Stimulated activated CD8-positive, alpha-beta memory T cell treated with anti-CD3 and anti-CD28 coated beads, Interleukin-12 subunit alpha, Interleukin-12 subunit beta, amount 100 ng/mL, for 1 hour (primary cell): ENCODE results near the gene TGM6.

Experiments
- DNase-seq: peaks from one replicate; pipeline ENCODE4 v3.0.0-alpha.2; 2020; ENCODE audit warnings: low read depth

Gene TGM6

DNA sequence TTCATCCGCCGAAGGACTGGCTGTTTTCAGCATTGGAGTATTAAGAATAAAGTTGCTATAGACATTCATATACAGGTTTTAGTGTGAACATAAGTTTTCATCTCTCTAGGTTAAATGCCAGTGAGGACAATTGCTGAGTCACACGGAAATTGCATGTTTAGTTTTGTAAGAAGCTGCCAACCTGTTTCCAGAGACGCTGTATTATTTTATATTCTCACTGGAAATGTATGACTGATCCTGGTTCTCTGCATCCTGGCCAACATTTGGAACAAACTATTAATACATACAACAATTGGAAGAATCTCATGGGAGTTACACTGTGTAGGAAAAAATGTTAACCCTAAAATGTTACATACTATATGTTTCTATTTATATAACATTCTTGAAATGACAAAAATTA is 16.7 kb upstream of the TGM6 start:
- no peak for DNase-seq

DNA sequence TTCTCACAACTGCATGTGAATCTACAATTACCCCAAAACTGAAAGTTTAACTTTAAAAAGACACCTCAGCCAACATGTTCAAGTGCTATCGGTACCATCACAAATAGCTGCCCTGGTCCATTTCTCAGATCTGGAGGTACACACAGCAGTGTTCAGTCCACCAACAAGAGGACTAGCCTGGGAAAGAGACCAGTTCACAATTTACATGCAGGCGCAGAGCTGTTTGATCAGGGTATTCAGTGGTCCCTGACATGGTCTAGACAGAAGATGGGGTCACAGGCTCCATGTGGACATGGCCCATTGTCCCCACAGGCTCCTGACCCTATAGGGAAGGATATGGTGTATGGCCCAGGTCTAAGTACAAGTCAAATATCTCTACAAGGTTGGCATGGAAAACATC is 15.6 kb upstream of the TGM6 start:
- DNase-seq: no peak

DNA sequence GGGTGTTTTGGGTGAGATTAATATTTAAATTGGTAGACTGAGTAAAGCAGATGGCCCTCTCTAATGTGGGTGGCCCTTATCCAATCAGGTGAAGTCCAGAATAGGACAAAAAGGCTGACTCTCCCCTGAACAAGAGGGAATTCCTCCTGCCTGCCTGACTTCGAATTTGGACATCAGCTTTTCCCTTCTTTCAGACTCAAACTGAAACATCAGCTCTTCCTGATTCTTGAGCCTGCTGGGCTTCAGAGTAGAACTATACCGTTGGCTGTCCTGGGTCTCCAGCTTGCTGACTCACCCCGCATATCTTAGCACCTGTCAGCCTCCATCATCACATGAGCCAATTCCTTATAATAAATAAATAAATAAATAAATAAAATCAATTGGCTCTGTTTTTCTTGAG is 15.0 kb upstream of the TGM6 start:
- no peak for DNase-seq

DNA sequence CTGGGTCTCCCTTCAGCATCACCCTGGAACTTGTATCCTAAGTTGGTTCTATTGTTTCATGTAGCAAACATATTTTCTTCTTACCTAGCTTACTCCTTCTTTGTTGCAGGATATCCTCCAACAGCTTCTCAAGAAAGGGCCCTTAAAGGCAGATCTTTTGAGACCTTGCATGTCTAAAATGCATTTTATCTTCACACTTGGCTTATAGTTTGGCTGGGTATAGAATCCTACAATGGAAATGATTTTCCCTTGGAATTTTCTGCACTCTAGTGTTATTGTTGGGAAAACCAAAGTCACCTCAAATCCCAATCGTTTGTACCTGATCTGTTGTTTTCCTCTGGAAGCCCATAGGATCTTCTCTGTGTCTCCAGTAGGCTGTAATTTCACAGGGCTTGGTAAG is 12.1 kb upstream of the TGM6 start:
- no peak for DNase-seq

DNA sequence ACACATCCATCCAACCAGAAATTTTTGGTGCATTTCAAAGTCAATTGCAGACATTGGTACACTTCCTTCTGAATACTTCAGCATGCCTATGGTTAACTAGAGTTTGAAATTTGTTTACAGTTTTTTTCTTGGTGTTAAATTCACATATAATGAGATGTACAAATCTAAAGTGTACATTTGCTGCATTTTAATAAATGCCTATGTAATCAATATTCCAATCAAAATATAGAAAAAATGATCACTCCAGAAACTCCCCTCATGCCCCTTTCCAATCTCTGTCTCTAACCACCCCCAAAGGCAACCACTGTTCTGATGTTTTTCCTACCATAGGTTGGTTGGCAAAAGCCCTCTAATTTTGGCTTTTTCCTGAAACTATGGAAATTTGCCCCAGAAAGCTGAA is 7.6 kb upstream of the TGM6 start:
- no peak for DNase-seq

DNA sequence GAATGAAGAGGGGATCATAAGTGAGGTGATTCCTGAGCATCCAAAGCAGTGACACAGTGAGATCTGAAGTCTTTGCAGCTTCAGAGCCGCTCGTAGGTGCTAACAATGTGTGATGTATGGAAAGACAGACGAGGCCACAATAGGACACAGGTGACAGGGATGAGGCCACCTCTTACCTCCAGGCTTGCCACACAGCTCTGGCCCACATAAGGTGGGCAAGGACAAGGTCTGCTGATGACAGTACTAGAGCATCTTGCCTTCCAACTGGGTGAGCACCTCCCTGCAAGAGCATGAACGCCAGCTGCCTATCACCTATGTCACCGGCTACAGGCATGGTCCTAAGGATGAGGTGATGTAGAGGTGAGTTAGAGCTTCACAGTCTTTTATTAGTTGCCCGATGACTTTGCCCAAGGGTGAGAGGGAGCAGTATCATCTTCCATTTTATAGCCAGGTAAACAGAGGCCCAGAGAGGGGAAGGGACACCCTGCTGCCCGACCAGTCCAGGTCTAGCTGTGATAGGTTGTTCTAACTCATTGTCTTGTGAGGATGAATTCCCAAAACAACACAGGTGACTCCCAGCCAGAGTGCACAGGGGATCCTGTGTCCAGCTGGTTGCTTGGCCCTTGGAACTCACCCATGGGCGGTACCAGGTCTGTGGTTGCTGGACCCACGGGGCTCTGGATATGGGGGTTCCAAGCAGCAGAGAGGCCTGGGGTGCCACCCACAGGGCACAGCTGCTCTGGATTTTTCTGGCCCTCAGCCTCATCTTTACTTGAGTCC is 6.2 kb upstream of the TGM6 start:
- no peak for DNase-seq

DNA sequence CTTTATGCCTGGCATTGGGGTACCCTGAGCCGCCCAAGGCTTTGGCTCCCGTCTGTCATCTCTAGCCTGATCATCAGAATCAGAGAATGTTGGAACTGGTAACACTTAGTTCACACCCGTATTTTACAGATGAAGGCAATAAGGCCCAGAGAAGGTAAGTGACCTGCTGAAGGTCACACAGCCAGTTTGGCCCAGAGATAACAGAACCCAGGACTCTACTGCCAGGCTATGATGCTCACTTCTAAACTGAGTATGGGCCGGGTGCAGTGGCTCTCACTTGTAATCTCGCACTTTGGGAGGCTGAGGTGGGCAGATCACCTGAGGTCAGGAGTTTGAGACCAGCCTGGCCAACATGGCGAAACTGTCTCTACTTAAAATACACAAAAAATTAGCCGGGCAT is 1.8 kb upstream of the TGM6 start:
- DNase-seq: no peak

DNA sequence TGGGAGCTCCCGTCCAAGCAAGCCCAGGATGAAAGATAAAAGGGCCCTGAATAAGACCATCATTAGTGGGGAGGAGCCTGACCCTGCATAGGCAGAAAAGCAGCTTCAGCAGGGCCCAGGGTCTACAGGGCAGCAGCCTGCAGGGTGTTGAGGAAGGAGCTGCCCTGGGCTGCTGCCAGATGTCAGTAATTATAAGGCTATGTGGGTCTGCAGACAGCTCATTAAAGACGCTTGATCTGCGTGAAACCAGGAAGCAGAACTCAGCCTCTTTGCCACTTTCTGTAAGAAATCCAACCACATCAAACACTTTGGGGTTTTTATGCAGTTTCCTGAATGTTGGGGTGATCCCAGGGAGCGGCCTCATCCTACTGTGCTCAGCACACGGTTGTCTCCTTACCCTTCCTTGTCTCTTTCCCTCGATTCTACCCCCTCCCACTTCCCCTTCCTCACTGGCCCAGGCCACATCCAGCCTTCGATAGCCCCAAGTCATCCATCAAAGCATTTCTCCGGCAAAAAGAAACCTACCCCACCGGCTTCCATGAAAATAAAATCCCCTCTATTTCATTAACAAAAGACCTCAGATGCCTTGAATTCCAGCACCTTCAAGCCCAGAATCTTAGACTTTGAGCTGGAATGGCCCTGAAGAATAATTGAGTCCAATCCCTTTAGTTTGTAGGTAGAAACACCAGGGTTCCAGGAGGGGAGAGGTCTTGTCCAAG is 1.0 kb upstream of the TGM6 start:
- DNase-seq: no peak

DNA sequence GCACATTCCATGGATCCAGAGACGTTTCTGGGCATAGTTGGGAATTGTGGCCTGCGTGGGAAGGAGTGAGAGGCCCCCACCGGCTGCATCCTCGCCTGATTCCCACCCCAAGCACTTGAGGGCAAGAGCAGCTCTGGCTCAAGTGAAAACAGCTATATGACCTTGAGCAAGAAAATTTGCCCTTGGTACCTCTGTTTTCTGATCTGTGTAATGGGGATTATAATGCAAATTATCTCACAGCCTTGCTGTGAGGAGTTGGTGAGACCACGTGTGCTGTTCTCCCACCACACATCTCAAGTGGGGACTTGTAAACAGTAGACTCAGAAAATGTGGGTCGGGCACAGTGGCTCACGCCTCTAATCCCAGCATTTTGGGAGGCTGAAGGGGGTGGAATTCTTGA is 602 bp downstream of the TGM6 start:
- DNase-seq: no peak

DNA sequence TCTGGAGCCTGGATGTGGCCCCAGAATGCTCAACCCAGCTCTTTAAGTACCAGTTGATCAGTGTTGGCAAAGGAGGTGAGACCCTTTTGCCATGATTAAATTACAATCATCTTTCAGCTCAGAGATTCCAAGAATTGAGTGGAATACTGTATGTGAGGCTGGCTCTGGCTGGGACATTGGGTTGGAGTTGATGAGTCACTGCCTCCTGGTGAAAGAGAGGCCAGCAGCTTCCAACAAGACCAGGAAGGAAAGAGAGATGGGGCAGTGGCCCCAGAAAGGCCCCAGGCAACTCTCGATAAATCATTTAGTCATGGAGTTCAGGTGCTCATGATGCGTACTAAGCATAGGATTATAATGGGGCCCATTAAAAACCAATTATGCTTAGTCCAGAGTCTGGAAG is 2.1 kb downstream of the TGM6 start:
- no peak for DNase-seq

DNA sequence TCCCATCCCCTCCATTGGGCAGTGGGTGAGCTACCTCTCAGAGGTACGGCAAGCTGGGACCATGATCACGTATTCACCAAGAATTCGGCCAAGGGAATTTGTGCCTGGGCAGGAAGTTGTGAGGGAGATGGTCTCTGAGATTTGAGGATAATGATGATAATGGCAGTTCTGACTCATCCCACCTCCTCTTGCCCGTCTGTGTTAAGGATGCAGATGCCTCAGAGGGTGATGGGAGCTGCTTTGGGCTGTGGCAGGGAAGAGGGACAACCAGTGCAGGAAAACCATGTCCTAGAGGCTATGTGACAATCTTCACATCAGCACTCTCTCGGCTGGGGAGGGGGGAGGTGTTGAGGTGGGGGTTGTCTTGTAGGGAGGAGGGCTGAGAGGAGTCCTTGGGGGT is 4.3 kb downstream of the TGM6 start:
- no peak for DNase-seq

DNA sequence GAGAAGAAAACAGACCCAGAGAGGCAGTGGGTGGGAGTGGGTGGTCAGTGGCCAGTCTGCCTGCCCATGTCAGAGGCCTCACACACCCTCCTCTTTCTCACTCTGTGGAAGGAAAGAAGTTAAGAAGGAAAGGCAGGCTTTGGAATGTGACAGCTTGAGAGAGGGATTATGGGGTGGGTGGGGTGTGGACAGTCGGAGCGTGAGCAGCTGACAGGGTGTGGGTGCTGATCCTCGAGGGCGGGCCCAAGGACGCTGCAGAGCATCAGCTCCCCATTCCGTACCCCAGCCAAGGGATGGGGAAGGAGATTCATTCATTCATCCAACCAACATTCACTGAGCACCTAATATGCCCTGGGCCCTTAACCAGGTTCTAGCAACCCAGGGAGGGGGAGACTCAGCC is 4.8 kb downstream of the TGM6 start:
- DNase-seq: no peak

DNA sequence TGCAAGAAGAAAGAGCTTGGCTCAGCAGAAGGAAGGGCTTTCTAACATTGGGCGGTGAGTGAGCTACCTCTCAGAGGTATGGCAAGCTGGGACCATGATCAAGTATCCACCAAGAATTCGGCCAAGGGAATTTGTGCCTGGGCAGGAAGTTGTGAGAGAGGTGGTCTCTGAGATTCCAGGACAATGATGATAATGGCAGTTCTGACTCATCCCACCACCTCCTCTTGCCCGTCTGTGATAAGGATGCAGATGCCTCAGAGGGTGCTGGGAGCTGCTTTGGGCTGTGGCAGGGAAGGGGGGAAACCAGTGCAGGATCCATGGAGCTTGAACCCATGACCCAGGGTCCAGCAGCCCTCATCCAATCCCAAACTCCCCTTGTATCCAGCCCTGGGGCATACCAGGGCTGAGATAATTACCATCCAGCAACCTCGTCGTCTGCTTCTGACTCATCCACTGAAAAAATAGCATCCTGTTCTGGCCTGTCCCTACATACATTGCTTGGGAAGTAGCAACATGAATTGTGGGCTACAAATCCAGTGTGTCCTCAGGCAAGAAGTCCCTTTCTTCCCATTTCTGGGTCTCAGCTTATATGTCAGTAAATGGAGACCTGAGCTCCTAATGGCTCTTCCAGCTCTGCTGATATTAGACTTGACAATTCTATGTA is 5.9 kb downstream of the TGM6 start:
- no peak for DNase-seq

DNA sequence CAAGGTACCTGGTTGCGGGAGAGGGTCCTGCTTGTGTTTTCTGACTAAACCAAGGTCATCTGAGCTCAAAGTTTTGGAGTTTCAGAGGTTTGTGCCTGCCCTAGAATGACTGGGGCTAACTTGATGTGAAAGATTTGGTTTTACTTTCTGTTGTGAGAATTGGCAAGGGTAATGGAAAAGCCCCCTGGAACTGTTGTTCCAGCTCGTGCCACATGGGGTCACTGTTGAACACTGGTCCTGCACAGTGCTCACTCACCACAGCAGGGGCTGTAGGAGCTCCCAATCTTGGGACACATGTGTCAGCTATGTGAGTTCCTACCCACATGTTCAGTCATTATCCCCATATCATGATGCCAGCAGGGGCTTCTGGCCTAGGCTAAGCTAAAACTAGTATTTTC is 6.5 kb downstream of the TGM6 start:
- DNase-seq: no peak

DNA sequence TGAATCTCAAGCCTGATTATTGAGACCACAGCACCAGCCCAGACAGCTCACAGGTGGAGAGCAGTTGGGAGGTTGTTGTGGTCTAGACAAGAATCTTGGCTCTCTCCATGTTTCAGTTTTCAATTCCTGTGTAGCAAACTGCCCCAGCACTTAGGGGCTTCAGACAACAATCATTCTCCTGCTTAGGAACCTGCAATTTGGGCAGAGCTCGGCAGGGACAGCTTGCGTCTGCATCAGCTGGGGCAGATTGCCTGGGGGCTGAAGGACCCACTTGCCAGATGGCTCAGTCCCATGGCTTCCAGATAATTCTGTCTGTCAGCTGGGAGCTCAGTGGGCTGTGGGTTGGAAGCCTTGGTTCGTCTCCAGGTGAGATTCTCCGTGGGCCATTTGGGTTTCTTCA is 6.9 kb downstream of the TGM6 start:
- DNase-seq: no peak

DNA sequence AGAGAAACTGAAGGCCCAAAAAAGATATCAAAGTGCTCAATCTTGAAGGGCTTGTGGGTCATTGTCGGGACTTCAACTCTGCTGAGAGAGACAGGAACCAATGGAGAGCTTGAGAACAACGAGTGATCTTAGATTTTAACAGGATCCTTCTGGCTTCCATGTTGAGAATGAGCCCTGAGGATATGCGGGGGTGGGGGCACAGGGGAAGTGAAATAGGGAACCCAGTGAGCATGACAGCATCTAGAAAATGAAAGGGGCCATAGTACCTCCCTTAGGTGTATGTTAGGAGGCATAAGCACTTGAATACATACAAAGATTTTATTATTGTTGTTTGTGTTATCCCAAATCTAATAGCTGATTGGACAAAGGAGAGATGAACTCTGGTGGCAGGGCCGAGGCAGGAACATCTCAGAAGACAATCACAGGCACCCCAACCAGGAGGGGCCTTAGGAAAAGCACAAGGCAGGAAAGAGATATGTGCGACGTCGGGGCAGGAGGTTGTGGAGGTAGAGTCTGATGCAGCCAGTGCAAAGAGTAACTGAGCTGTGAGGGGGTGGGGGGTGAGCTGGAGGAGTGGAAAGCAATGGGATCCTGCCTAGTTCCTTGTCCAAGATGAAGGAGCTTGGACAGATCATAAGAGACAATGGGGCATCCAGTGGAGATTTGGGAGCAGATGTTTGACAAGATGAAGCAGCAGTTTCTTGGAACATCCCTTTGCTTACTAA is 10.4 kb downstream of the TGM6 start:
- DNase-seq: no peak

DNA sequence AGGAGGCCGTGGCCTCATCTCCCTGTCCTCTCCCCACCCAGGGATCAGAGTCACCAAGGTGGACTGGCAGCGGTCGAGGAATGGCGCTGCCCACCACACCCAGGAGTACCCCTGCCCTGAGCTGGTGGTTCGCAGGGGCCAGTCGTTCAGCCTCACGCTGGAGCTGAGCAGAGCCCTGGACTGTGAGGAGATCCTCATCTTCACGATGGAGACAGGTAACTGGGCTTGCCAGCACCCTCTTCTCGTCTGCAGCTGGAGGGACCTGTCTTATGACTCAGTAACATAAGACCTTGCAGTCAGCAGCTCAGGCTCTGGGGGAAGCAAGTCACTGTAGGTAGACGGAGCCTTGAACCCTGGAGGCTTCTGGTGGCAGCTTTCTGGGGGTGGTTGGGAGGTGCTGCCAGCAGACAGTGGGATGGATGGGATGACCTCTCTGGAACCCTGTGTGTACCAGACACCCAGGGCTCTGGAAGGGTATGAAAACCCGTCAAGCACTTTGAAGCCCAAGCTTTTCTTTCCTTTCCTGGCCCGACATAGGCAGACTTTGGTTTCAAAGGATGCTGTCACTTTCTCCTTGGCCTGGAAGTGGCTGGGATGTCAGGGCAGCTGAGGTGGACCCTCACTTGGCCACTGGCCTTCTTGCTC is 13.8 kb downstream of the TGM6 start:
- DNase-seq: no peak

DNA sequence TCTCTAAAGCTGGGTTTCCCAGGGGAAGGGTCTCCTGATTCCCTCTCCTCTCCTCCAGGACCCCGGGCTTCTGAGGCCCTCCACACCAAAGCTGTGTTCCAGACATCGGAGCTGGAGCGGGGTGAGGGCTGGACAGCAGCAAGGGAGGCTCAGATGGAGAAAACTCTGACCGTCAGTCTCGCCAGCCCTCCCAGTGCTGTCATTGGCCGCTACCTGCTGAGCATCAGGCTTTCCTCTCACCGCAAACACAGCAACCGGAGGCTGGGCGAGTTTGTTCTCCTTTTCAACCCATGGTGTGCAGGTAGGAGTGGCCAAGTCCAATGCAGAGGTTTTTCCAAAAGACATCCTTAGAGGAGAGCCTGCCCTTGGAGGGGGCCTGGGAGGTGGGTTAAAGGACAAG is 14.4 kb downstream of the TGM6 start:
- no peak for DNase-seq

DNA sequence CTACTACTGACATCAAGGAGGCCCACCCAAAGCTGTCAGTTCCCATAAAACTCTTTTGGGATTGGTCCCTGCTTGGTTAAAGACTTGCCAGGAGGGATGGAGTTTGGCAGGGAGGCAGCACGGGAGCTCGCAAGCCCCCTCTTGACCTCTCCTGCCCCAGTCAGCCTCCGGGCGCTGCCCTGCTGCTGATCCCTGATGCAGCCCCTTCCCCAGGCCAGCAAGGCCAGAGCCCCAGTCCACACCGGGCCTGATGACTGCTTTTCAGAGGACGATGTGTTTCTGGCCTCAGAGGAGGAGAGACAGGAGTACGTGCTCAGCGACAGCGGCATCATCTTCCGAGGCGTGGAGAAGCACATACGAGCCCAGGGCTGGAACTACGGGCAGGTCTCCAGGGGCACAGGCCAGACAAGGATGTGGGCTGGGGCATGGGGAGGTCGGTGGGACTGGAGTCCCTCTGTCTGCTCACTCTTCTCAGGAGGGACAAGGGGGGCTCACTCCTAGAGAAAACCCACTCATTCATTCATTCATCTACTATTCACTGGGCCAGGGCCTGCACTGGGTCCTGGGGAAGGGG is 15.6 kb downstream of the TGM6 start:
- DNase-seq: no peak

DNA sequence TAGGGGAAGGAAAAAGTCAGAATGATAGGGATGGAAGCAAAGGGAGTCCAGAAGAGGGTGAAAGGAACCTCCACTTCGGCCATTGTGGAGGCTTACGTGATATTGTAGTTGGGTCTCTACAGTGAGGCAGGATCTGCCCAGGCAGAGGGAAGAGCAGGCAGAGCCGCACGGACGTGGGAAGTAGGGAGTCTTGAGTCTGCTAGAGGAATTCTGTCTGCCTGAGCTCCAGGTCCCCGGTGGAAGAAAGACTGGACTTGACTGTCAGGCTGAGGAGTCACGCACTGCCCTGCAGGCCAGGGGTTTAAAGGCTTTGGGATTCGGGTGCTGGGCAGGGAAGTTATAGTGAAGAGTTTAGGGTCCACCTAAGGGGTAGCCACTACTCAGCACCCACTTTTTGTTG is 16.4 kb downstream of the TGM6 start:
- no peak for DNase-seq

DNA sequence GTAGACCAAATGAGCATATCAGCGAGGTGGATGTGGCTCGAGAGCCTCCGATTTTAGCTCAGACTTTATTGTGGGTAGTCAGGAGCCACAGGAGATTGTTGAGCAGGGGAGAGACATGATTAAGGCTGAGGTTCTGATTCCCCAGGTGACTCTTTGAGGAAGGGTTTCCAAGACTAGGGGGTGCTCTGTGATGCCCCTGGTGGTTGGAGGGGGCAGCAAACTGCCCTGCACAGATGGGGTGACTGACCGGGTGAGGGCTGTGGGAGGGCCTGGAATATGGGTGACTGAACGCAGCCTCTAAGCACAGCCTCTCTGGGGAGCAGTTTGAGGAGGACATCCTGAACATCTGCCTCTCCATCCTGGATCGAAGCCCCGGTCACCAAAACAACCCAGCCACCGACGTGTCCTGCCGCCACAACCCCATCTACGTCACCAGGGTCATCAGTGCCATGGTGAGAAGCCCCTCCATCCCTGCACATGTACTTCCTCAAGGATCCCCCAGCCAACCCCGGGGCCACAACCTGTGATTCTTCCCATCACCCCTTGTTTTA is 17.0 kb downstream of the TGM6 start:
- no peak for DNase-seq

DNA sequence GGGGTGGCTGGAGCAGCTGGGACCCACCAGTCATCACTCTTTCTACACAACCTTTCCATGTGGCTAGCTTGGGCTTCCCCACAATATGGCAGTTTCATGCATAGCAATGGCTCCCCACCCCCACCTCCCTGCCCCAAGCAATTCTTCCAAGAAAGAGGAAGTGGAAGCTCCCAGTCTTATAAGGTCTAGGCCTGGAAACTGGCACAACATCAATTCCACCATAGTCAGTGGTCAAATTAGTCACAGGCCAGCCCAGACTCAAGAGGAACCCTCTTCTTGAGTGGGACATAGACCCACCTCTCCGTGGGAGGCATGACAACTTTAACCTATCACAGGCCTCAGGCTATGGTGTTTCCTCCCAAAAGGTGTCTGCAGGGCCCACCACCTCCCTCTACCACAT is 17.7 kb downstream of the TGM6 start:
- DNase-seq: no peak
